GM18517 (cell line): ENCODE data around the gene TMEM248.
"Not testable (repeated sequence)": the region's sequence is repeated elsewhere in the genome, so short reads cannot be mapped to it uniquely, and the experiment has no call there.

Source experiments
- ATAC-seq: cut with Tn5 transposase; IDR thresholded peaks from one replicate; pipeline ENCODE4 v1.9.1; 2021; ENCODE audit warnings: mild to moderate bottlenecking, moderate library complexity; ENCODE audit not compliant: unreplicated experiment

TMEM248 gene

GRCh38 chr7:66907731-66908130, 13.3 kb upstream of the TMEM248 start:
- ATAC-seq = no peak

DNA sequence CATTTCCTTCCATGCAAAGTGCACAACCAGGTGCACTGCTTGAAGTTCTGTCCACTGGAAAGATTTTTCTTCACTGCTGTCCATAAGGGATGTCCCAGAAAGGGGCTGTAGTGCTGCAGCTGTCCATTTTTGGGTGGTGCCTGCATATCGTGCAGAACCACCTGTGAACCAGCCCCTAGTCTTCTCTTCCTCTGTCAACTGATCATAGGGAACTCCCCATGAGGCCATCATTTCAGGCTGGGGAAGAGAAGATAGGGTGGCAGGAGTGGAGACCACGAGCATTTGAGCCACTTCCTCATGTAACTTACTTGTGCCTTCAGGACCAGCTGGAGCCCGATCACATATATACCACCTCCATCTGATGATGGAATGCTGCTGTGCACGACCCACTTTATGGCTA, 12.4 kb upstream of the TMEM248 start:
- not testable (repeated sequence) for ATAC-seq

- no peak for ATAC-seq
These were observed 10.2 kb upstream of the TMEM248 start for GRCh38 chr7:66910789-66911188.

- not testable (repeated sequence) for ATAC-seq
These were observed 9.8 kb upstream of the TMEM248 start for GRCh38 chr7:66911191-66911590.

DNA sequence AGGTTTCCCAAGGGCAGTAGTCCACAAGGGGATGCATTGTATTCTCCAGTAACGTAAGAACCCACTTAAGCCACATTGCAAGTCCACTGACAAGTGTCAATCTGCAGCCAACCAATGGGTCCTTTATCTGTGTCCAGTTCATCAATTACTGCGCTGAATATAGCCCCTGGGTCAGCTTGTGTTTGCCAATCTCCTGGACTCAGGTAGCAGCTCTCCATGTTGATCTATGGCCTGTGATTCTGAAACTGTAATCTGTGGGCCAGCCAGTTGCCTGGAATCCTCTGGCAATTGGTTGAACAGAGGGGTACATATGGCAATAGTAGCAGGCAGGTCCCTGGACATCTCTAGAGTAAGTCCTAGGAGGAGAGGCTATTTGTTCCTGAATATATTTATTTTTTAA, 8.8 kb upstream of the TMEM248 start:
- ATAC-seq = no peak

DNA sequence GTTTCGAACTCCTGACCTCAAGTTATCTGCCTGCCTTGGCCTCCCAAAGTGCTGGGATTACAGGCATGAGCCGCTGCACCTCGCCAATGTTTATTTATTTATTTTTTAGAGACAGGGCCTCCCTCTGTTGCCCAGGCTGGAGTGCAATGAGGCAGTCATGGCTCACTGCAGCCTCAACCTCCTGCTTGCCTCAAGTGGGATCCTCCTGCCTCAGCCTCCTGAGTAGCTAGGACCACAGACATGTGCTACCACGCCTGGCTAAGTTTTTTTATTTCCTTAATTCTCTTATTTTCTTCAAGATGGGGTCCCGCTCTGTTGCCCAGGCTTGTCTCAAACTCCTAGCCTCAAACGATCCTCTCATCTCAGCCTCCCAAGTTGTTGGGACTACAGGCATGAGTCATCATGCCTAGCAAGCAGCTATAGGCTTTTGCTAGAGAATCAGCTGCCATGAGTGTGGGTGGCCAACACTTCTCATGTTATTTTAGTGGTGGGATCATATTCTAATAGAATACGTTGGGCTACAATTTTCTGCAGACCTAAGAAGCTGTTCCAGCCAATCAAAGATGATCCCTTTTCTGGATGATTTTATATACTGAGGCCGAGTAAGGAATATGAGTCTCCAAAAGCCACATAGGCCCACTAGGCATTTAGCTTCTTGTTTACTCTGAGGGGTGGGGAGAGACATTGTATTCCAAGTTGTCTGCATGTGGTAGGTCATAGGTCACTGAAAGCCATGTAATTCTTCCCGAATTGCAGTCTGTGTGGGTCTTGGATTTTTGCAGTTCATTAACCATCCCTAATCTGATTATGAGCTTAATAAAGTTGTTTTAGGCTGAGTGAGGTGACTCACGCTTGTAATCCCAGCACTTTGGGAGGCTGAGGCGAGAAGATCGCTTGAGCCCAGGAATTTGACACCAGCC, 7.6 kb upstream of the TMEM248 start:
- no peak for ATAC-seq

- ATAC-seq = not testable (repeated sequence)
These were observed 3.1 kb upstream of the TMEM248 start for GRCh38 chr7:66917904-66918303.

GRCh38 chr7:66919304-66919703, 1.7 kb upstream of the TMEM248 start:
- no peak for ATAC-seq

- ATAC-seq = no peak
These were observed 1.3 kb upstream of the TMEM248 start for GRCh38 chr7:66919704-66920103.

GRCh38 chr7:66920256-66920655, 769 bp upstream of the TMEM248 start:
- ATAC-seq = no peak

GRCh38 chr7:66921396-66921917, 432 bp downstream of the TMEM248 start:
- ATAC-seq = peak; percentile 28

- ATAC-seq = peak; percentile 37
These were observed 977 bp downstream of the TMEM248 start for GRCh38 chr7:66921918-66922486.

GRCh38 chr7:66925255-66925654, 4.2 kb downstream of the TMEM248 start:
- no peak for ATAC-seq

- ATAC-seq = no peak
These were observed 6.4 kb downstream of the TMEM248 start for GRCh38 chr7:66927348-66927948.

- ATAC-seq = no peak
These were observed 7.4 kb downstream of the TMEM248 start for GRCh38 chr7:66928388-66928787.

DNA sequence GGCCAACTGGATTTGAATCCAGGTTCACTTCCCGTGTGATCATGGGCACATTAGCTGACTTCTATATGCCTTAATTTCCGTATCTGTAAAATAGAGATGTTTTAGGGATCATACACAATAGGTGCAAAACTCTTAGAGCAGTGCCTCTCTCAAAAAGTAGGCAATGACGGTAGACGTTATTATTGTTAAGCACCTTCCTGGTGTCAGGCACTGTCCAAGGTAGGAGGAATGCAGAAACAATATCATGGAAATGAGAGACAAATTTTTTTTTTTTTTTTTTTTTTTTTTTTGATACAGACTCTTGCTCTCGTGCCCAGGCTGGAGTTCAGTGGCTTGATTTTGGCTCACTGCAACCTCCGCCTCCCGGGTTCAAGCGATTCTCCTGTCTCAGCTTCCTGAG, 8.1 kb downstream of the TMEM248 start:
- ATAC-seq = no peak

DNA sequence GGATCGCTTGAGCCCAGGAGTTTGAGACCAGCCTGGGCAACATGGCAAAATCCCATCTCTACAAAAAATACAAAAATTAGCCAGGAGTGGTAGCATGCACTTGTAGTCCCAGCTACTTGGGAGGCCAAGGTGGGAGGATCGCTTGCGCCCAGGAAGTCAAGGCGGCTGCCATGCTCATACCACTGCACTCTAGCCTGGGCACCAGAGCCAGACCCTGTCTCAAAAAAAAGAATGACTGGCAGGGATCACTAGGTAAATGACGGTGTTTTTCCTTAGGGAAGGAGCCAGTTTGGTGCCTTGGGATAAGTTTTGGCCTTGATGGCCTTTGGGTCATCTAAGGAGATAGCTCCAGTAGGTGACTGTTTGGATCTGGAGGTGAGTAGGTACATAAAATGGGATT, 8.9 kb downstream of the TMEM248 start:
- no peak for ATAC-seq

- ATAC-seq = no peak
These were observed 9.3 kb downstream of the TMEM248 start for GRCh38 chr7:66930341-66930740.

DNA sequence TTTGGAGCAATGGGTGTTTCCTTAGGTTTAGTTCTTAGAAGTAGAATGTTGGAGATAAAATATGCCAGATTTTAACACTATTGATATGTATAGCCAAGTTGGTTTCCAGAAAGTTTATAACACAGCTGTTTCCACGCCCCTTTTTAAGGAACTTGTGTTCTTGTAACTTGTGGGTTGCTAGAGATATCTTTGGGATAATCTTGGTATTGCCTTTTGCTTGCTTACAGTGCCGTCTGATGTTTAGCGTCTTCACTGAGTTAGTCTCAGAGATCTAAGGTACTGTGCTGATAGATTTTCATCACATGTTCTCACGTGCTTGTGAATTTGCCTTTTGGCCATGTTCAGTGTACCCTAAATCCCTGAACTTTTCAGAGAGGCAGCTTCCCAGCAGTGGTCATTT, 12.4 kb downstream of the TMEM248 start:
- ATAC-seq = no peak

GRCh38 chr7:66937940-66938339, 16.9 kb downstream of the TMEM248 start:
- ATAC-seq = no peak

DNA sequence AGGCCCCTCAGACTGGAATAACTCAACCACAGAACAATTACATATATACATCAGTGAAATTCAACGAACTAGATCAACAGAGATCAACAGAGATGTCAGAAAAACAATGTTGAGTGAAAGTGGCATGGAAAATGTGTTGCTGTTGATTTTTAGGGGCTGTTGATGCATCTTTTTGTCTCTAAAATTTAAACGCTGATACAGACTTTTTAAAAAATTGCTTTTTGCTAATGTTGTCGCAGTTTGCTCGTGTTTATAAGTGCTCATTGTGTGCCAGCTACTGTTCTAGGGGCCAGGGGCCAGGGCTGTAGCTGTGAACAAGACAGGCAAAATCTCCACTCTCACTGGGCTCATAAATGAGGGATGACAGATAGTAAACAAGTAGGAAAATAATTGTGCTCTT, 18.3 kb downstream of the TMEM248 start:
- no peak for ATAC-seq

DNA sequence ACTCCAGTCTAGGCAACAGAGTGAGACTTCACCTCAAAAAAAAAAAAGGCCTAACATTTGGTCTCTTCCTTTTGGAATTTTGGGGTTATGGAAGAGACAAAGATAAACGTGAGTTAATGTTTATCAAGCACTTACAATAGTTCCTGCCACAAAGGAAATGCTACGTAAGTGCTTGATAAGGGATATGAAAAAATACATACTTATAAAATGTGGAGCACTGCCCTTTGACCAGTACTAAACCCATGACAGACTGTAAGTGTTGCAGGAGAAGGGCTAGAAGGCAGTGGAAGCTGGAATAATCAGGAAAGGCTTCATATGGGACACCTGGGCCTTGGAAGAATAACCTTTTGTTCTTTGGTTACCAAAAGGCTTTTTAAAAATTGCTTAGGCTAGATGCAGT, 25.5 kb downstream of the TMEM248 start:
- ATAC-seq = no peak
